ENCODE data around the gene METTL17.
"Not testable (repeated sequence)": the region's sequence is repeated elsewhere in the genome, so short reads cannot be mapped to it uniquely, and the experiment has no call there.

METTL17 gene

GRCh38 chr14:21024585-21025370 is 35.0 kb downstream of the METTL17 start, which contains the start of gene NDRG2:
Gene NDRG2, minus strand, starts transcription at chr14:21025061. Its CDS starts 1,746 bp downstream, at chr14:21023315.
- peak; percentile 48 to 76 for DNase-seq (ENCODE audit: low read depth in 2 of 2)

- DNase-seq (ENCODE audit: low read depth in 2 of 2): no peak
Observed at GRCh38 chr14:21025371-21026273, 35.8 kb downstream of the METTL17 start.

- no peak for DNase-seq (ENCODE audit: low read depth in 2 of 2)
Observed at GRCh38 chr14:21026274-21026987, 36.7 kb downstream of the METTL17 start.

GRCh38 chr14:21026988-21027315 is 37.2 kb downstream of the METTL17 start:
- no peak for DNase-seq (ENCODE audit: low read depth in 2 of 2)

GRCh38 chr14:21029917-21030316 is 40.1 kb downstream of the METTL17 start, which contains the start of gene TPPP2:
Gene TPPP2, plus strand, starts transcription at chr14:21030217. Its CDS starts 365 bp downstream, at chr14:21030582.
- no peak for DNase-seq (ENCODE audit: low read depth in 2 of 2)

- DNase-seq (ENCODE audit: low read depth in 2 of 2): no peak
Observed at GRCh38 chr14:21030531-21030930, 40.8 kb downstream of the METTL17 start.

GRCh38 chr14:21032326-21033132 is 42.7 kb downstream of the METTL17 start:
- no peak for DNase-seq (ENCODE audit: low read depth in 2 of 2)

GRCh38 chr14:21033133-21033698 is 43.4 kb downstream of the METTL17 start:
- no peak for DNase-seq (ENCODE audit: low read depth in 2 of 2)

- DNase-seq (ENCODE audit: low read depth in 2 of 2): no peak
Observed at GRCh38 chr14:21034707-21035106, 44.9 kb downstream of the METTL17 start, which contains the start of gene RNASE13. Gene RNASE13, minus strand, starts transcription at chr14:21034807. Its CDS starts 519 bp downstream, at chr14:21034288.

GRCh38 chr14:21036751-21037150 is 47.0 kb downstream of the METTL17 start:
- no peak for DNase-seq (ENCODE audit: low read depth in 2 of 2)

GRCh38 chr14:21037156-21037555 is 47.4 kb downstream of the METTL17 start:
- DNase-seq (ENCODE audit: low read depth in 2 of 2): no peak

- no peak for DNase-seq (ENCODE audit: low read depth in 2 of 2)
Observed at GRCh38 chr14:21038441-21039422, 49.0 kb downstream of the METTL17 start.

- DNase-seq (ENCODE audit: low read depth in 2 of 2): no peak
Observed at GRCh38 chr14:21039585-21040369, 50.0 kb downstream of the METTL17 start.

- DNase-seq (ENCODE audit: low read depth in 2 of 2): no peak
Observed at GRCh38 chr14:21040370-21040925, 50.7 kb downstream of the METTL17 start.

GRCh38 chr14:21040941-21041340 is 51.2 kb downstream of the METTL17 start:
- not testable (repeated sequence) for DNase-seq (ENCODE audit: low read depth in 2 of 2)

GRCh38 chr14:21041676-21042433 is 52.1 kb downstream of the METTL17 start, which contains the start of gene RNASE7:
Gene RNASE7, plus strand, starts transcription at chr14:21042362. Its CDS starts 631 bp downstream, at chr14:21042993.
- no peak for DNase-seq (ENCODE audit: low read depth in 2 of 2)

GRCh38 chr14:21042918-21043317 is 53.1 kb downstream of the METTL17 start:
- no peak for DNase-seq (ENCODE audit: low read depth in 2 of 2)

Measured in stimulated activated CD8-positive, alpha-beta memory T cell treated with anti-CD3 and anti-CD28 coated beads, Interleukin-7, amount 100 ng/mL, for 4 hours (primary cell).